Neural crest cell (in vitro differentiated cells): ENCODE measurements around the gene TEX11. TPM values are rescaled to one million over a fixed set of nuclear protein-coding genes. Genes with fewer than 3 reads are reported as not detected.

Experiments
- DNase-seq: peaks from one replicate; pipeline ENCODE4 v3.0.0; 2021; ENCODE audit warnings: low read depth, mixed read lengths, low spot score
- H3K27ac Mint-ChIP-seq: one replicate; pipeline ENCODE4 v1.8.0; 2021; ENCODE audit warnings: mild to moderate bottlenecking, mixed read lengths; ENCODE audit not compliant: unreplicated experiment
- H3K27me3 Mint-ChIP-seq: 2 replicates; pipeline ENCODE4 v1.8.0; 2021; ENCODE audit warnings: low read depth, mild to moderate bottlenecking, mixed read lengths
- H3K36me3 Mint-ChIP-seq: 2 replicates; pipeline ENCODE4 v1.8.0; 2021; ENCODE audit warnings: low read depth, mild to moderate bottlenecking, mixed read lengths
- H3K4me1 Mint-ChIP-seq: 2 replicates; pipeline ENCODE4 v1.8.0; 2021; ENCODE audit warnings: mixed read lengths
- H3K4me3 Mint-ChIP-seq: one replicate; pipeline ENCODE4 v1.8.0; 2021; ENCODE audit warnings: mild to moderate bottlenecking, mixed read lengths
- H3K9me3 Mint-ChIP-seq: 2 replicates; pipeline ENCODE4 v1.8.0; 2021; ENCODE audit warnings: mixed read lengths
- CTCF ChIP-seq: fragments of 200-600 bp; sonication (generic); conservative IDR thresholded peaks from 2 replicates; pipeline ENCODE4 v1.5.0; 2021; ENCODE audit warnings: antibody characterized with exemption, mild to moderate bottlenecking
- total RNA-seq: library from RNA; stranded (reverse); gene quantifications from 2 replicates; pipeline ENCODE4 v1.2.1, GENCODE V29; 2021

TEX11 gene
- total RNA-seq, 1 donor from 2014 or later: not detected

DNA sequence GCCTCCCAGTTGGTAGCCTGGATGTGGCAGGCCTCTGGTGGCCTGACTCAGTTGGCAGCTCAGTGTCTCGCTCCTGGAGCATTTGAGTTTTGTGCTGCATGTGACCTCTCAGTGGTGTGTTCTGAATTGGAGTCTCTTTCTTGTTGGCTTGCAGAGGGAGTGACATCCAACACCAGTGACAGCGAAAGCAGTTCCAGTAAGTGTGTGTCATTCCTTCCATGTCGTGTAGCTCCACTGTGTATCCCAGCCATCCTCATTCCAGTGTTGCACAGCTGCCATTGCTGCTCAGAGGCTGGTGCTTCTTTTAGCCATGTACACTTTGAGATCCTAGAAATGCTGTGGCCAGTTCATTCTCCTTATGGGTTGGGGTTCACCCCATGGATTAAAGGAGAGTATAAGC, 411.5 kb downstream of the TEX11 start:
- H3K27ac Mint-ChIP-seq: no peak overlapping the region
- no peak overlapping the region for H3K4me3 Mint-ChIP-seq
- no peaks in the 10 kb centered on the region for H3K4me1 Mint-ChIP-seq
- DNase-seq: no peak
- H3K36me3 Mint-ChIP-seq: peaks cover 31% of the 10 kb centered on the region
- H3K9me3 Mint-ChIP-seq: no peaks in the 10 kb centered on the region
- no peaks in the 10 kb centered on the region for H3K27me3 Mint-ChIP-seq
- TF ChIP-seq CTCF: no peak

- H3K4me1 Mint-ChIP-seq: no peaks in the 10 kb centered on the region
- H3K27me3 Mint-ChIP-seq: no peaks in the 10 kb centered on the region
- H3K36me3 Mint-ChIP-seq: peaks cover 33% of the 10 kb centered on the region
- no peak overlapping the region for H3K27ac Mint-ChIP-seq
- no peaks in the 10 kb centered on the region for H3K9me3 Mint-ChIP-seq
- H3K4me3 Mint-ChIP-seq: no peak overlapping the region
- no peak for TF ChIP-seq CTCF
- no peak for DNase-seq
These were observed 412.0 kb downstream of the TEX11 start for GRCh38 chrX:70496491-70496890.

DNA sequence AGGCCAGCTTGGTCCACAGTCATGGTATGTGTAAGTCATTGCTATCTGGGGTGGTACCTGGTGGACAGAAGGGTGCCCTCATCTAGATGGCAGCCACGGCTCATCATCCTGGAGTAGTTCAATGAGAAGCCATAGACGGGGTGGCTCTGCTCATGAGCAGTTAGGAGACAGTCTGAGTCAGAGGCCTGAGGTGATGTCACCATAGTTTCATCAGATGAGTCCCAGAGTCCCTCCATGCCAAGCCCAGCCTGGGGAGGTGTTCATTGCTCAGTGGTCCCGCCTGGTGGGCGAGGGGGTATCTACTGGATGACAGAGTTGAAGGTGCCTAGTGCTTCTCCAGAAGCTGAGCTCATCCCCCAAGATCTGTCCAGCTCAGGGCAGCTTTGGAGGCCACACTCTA, 414.1 kb downstream of the TEX11 start:
- peaks cover 24% of the 10 kb centered on the region for H3K36me3 Mint-ChIP-seq
- H3K9me3 Mint-ChIP-seq: no peaks in the 10 kb centered on the region
- H3K27ac Mint-ChIP-seq: no peak overlapping the region
- no peaks in the 10 kb centered on the region for H3K4me1 Mint-ChIP-seq
- no peak overlapping the region for H3K4me3 Mint-ChIP-seq
- H3K27me3 Mint-ChIP-seq: no peaks in the 10 kb centered on the region
- TF ChIP-seq CTCF: no peak
- DNase-seq: no peak

GRCh38 chrX:70488856-70489255, 419.7 kb downstream of the TEX11 start:
- Mint-ChIP-seq H3K4me3 (no peak overlapping the region), H3K9me3 (no peaks in the 10 kb centered on the region), H3K36me3 (peaks cover 18% of the 10 kb centered on the region)

DNA sequence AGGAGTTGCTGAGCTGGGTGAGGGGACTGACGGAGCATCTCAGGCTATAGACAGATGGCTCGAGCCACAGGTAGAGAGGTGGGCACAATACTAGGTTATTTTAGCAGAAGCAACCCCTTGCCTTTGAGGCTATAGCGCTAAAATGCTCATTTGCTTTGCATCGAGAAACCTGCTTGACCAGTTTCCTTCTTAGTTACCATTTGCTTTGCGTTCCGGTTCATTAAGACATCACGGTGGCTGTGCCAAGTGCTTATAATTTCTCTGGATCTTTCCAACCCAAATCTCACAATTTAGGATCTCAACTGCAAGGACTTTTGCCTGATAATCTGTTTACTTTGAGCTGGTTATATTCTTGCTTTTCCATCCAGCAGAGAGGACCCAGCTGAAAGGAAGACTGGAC, 423.0 kb downstream of the TEX11 start:
- DNase-seq: no peak
- Mint-ChIP-seq H3K27me3 (no peaks in the 10 kb centered on the region), H3K9me3 (no peaks in the 10 kb centered on the region), H3K4me1 (peaks cover 4% of the 10 kb centered on the region), H3K36me3 (peaks cover 14% of the 10 kb centered on the region), H3K4me3 (no peak overlapping the region), H3K27ac (no peak overlapping the region)
- TF ChIP-seq CTCF: no peak

More at GRCh38 chrX:70488856-70489255, 419.7 kb downstream of the TEX11 start:
- no peaks in the 10 kb centered on the region for H3K27me3 Mint-ChIP-seq
- TF ChIP-seq CTCF: no peak
- no peaks in the 10 kb centered on the region for H3K4me1 Mint-ChIP-seq
- DNase-seq: no peak
- H3K27ac Mint-ChIP-seq: no peak overlapping the region

GRCh38 chrX:70482300-70482699, 426.2 kb downstream of the TEX11 start:
- Mint-ChIP-seq H3K4me3 (no peak overlapping the region), H3K9me3 (no peaks in the 10 kb centered on the region), H3K4me1 (peaks cover 36% of the 10 kb centered on the region), H3K36me3 (peaks cover 17% of the 10 kb centered on the region), H3K27me3 (no peaks in the 10 kb centered on the region), H3K27ac (no peak overlapping the region)
- DNase-seq: no peak
- no peak for TF ChIP-seq CTCF
